Endothelial cell of hepatic sinusoid (primary cell): ENCODE results near the gene B3GALT2.

Source experiments
- in situ Hi-C: cut with HindIII; loops from 2 replicates; pipeline ENCODE4 v1.10.0; 2017; ENCODE audit warnings: low sequenced_read_pairs

The B3GALT2 gene

DNA sequence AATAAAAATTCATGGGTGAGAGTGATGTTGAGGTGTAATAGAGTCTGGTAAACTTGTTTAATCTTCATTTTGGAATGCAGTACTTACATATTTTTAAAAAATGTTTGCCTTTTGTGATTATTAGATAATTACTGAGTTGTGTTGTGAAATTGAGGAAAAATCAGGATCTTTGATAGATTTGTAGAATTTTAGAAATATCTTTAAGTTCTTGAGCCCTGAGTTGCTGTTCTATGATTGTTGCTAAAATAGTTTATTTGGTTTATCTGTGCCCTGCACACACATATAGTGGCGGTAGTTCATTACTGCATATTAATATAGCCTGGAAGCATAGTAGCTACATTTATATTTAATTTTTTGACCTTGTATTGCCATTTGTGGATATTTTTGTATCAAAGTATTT, 1.6 kb downstream of the B3GALT2 start:
- in situ Hi-C loops = no loop called here

- in situ Hi-C loops = no loop called here
Observed at GRCh38 chr1:193183019-193183627, 3.3 kb downstream of the B3GALT2 start.

DNA sequence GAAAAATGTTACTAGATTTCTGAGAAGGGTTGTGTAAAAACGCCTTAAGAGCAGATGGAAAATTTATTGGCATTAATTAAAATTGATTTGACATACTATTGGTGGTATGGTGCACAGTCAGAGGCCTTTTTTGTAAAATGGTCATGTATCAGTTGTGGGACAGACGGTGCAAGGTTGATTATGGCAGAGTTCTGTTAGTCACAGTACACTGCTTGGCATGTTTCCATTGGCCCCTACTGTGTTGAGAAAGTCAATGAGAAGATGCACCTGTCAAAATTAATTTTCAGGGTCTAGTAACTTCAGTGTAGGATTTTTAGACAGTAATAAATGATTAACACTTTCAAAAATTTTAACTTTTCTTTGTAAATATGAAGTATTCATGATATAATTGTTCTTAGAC, 4.4 kb downstream of the B3GALT2 start:
- in situ Hi-C loops = no loop called here

GRCh38 chr1:193181536-193181935, 4.9 kb downstream of the B3GALT2 start:
- in situ Hi-C loops = no loop called here

DNA sequence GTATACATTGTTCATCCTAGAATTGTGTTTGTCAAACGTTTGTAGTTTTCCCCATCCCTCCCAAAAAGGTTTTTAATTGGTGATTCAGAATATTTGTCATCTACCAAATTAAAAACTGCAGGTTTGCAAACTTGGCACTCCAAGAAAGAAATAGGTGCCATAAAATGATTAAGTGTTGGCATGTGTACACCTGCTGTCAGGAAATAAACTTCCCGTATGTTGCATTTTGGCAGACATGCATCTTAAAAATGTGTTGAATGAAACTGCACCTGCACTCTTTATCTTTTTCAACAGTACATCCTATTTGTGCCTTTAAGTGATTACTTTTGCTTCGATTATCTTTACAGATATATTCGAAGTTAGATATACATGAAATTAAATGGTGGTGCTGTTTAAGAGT, 7.3 kb downstream of the B3GALT2 start:
- in situ Hi-C loops = no loop called here

- in situ Hi-C loops = no loop called here
Observed at GRCh38 chr1:193176788-193177187, 9.6 kb downstream of the B3GALT2 start.

DNA sequence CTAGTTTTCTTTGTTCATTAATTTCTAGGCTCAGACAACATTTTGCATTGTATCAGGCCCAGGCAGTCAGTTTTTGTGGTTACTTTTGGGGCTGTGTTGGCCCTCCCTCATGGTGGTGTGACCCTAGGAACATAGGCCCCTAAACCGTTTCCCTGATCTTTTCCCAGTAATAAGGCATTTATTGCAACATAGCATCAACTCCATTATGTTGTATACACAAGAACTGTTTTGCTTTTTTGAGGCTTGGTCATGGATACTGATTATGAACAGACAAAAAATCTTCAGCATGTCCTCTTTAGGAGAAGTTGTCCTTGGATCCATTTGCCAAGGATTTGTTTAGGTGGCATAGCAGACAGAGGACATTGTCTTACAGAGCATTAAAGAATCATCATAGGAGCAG, 10.3 kb downstream of the B3GALT2 start:
- in situ Hi-C loops = no loop called here

DNA sequence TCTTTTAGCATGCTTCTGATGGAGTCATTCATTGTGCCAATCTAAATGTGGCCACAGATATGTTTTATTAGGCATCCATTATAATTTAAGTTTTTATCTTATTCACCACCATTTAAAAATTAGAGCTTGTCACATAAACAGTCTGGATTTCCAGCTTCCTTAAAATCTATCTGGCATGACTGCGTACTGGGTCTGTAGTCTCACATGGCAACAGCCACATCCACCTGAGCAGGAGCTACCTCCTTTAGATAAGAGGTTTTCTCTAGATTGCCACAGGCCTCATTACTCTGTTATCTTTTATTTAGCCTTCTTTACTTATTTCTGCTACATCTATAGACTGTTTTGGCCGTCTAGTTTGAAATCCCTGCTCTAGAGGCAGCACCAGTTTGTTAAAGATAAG, 29.1 kb downstream of the B3GALT2 start:
- in situ Hi-C loops = loop anchor here (5.0 kb wide), 2 partner anchors 35 to 55 kb away; no protein-coding TSS in a partner anchor

DNA sequence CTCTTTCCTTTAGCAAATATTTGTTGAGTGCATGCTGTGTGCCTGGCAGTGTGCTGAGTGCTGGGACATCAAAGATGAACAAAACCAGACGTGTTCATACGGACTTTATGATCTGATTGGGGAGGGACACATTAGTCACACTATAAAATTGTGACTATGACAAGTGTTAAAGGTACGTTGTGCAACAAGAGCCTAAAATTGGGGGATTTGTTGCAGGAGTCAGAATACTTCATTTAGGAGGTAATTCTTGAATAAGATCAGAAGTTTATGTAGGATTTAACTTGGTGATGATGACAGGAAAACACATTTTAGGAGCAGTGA, 29.6 kb downstream of the B3GALT2 start:
- in situ Hi-C loops = loop anchor here (5.0 kb wide), 2 partner anchors 36 to 54 kb away; no protein-coding TSS in a partner anchor

DNA sequence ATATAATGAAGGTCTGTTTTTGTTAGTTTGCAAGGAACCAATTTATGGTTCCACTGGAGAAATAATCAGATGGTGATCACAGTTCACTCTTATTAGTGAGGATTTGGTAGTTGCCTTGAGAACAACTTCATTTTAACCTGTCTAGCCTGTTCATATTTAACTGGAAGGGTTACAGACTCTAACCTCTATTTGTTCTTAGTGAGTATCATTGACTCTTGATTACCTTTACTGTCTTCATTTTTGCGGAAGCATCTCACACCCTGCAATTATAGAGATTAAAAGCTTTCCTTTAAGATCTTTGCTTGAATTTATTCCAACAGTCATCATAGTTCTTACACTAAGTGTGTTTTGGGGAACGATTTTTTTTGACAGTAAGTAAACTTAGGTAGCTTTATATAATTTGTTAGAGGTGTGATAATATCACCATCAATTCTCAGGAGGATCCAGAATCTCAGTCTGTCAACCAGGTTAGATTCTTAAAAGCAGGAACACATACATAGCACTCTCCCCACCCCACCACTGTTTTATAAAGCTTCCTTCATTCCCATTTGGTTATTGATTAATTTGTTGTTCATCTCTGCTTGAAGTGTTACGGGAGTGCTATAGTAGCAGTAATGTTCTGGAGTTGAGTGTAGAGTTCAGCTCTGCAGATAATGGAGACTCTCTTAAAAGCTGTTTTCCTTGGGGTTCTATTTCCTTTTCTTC, 30.1 kb downstream of the B3GALT2 start:
- in situ Hi-C loops = loop anchor here (5.0 kb wide), 2 partner anchors 36 to 54 kb away; no protein-coding TSS in a partner anchor

GRCh38 chr1:193144999-193145398, 41.4 kb downstream of the B3GALT2 start:
- in situ Hi-C loops = no loop called here

DNA sequence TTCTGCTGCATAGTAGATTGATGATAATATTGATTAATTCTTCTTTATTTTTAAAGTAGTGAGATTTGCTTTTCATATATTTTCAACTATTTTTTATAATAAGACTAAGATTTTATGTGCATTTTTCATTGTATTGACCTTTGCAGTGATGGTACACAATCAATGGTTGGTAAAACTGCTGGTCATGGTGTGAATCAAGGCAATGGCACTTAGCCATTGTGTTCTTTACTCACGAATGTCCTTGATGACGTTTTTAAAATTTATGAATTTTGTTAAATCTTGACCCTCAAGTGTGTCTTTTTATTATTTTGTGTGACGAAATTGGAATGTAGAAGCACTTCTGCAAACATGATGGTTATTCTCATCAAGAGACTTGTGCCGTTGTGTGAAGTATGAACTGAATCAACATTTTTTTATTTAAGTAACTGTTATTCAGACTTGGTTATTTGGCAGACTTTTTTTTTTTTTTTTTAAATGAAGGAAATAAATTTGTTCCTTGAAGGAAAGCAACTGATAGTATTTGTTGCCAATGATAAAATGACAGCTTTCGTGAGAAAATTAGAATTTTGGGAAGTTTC, 42.0 kb downstream of the B3GALT2 start:
- in situ Hi-C loops = no loop called here

DNA sequence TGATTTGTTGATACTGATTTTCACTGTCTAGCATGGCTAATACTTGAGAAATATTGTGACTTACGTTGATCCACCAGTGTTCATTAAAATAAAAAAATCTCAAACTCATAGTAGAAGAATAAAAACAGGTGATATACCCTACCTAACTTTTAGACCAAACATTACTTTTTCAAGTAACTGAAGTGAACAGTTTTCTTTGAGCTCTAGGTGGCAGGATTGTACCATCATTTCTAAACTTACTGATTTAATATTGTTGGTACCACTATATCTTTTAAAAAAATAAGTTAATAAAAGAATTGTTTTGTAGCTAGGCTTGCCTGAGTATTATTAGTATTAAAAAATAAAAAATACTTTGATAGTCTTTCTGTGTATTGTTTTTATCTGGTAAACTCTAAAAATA, 43.1 kb downstream of the B3GALT2 start:
- in situ Hi-C loops = no loop called here

DNA sequence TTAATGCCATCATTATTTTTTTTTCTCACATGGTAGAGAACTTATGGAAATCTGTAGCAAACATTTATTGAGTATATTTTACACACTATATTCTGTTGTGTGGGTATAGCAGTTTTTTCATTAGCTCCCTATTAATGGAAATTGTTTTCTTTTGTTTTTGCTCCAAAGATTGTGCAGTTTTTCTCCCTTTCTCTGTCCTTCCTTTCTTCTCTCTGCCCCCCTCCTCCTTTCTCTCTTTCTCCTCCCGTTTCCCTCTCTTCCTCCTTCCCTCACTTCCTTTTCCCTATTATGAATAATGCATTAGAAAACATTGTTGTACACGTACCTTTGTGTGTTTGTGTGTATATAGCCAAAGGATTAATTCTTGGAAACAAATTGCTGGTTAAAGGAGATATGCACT, 44.0 kb downstream of the B3GALT2 start:
- in situ Hi-C loops = no loop called here

- in situ Hi-C loops = no loop called here
Observed at GRCh38 chr1:193141804-193142203, 44.6 kb downstream of the B3GALT2 start.

- in situ Hi-C loops = no loop called here
Observed at GRCh38 chr1:193140254-193140653, 46.2 kb downstream of the B3GALT2 start.

- in situ Hi-C loops = no loop called here
Observed at GRCh38 chr1:193131266-193131860, 55.0 kb downstream of the B3GALT2 start.
